ENCODE data around the gene PLD4.

DNA sequence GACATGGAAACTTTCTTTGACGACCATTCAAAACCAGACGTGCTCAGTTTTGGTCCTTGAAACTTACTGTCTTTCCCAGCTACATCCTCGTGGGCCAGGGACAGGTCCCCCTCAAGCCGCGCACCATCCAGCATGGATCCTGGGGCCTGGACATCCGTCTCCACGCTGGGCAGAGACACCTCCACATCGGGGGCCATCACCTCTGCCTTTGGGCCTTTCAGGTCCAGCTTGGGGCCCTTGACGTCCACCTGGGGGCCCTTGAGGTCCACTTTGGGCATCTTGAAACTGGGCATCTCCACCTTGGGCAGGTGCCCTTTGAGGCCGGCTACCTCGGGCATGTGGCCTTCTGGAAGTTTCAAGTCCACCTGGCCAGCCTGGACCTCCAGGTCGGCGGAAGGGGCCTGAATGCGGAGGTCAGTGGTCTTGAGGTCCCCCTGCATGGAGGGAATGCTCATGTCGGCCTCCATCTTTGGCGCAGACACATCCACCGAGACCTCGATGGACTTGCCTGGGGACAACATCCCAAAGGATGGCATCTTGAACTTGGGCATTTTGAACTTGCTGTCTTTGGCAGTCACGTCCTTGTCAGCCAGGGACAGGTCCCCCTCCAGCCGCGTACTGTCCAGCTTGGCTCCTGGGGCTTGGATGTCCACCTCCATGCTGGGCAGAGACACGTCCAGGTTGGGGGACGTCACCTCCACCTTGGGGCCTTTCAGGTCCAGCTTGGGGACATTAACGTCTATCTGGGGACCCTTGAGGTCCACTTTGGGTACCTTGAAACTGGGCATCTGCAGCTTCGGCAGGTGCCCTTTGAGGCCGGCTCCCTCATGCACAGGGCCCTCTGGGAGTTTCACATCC, 17.1 kb downstream of the PLD4 start:
- no peak for TF ChIP-seq CTCF (IDR thresholded peaks at IDR 0.05)
- no peak for TF ChIP-seq POLR2A (IDR thresholded peaks at IDR 0.05)
- no peak for TF ChIP-seq POLR2AphosphoS5 (IDR thresholded peaks at IDR 0.05; ENCODE audit: insufficient read depth in 1 of 2, low read depth in 1 of 2)
